Mucosa of rectum (tissue), 2 donors: ENCODE measurements around the gene MED9.
"Not testable (repeated sequence)": the region's sequence is repeated elsewhere in the genome, so short reads cannot be mapped to it uniquely, and the experiment has no call there.

Experiments
- H3K27ac ChIP-seq, 2 donors: one replicate each; pipeline ENCODE4 v1.7.0; 2013; ENCODE audit warnings: inconsistent platforms in 2 of 2, low read depth in 2 of 2, low read length in 2 of 2
- H3K27me3 ChIP-seq, 2 donors: one replicate each; pipeline ENCODE4 v1.7.0; 2013; ENCODE audit warnings: low read length in 2 of 2; ENCODE audit not compliant: control insufficient read depth in 2 of 2, insufficient read depth in 2 of 2
- H3K36me3 ChIP-seq, 2 donors: one replicate each; pipeline ENCODE4 v1.7.0; 2013; ENCODE audit warnings: low read length in 2 of 2; ENCODE audit not compliant: control insufficient read depth in 2 of 2, insufficient read depth in 2 of 2
- H3K4me1 ChIP-seq, 2 donors: one replicate each; pipeline ENCODE4 v1.7.0; 2013; ENCODE audit warnings: low read length in 2 of 2, mild to moderate bottlenecking in 1 of 2; ENCODE audit not compliant: control insufficient read depth in 2 of 2, insufficient read depth in 2 of 2
- H3K4me3 ChIP-seq, 2 donors: one replicate each; pipeline ENCODE4 v1.7.0; 2013; ENCODE audit warnings: low read length in 2 of 2
- H3K9ac ChIP-seq, 2 donors: one replicate each; pipeline ENCODE4 v1.7.0; 2013; ENCODE audit warnings: low read length in 2 of 2, low read depth in 1 of 2, mild to moderate bottlenecking in 1 of 2
- H3K9me3 ChIP-seq, 2 donors: one replicate each; pipeline ENCODE4 v1.7.0; 2013; ENCODE audit warnings: low read length in 2 of 2; ENCODE audit not compliant: control insufficient read depth in 2 of 2
- donor health status: healthy.
- donor health status: Normal muscosa, but diverticular disease.

Gene MED9, protein sequence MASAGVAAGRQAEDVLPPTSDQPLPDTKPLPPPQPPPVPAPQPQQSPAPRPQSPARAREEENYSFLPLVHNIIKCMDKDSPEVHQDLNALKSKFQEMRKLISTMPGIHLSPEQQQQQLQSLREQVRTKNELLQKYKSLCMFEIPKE

DNA sequence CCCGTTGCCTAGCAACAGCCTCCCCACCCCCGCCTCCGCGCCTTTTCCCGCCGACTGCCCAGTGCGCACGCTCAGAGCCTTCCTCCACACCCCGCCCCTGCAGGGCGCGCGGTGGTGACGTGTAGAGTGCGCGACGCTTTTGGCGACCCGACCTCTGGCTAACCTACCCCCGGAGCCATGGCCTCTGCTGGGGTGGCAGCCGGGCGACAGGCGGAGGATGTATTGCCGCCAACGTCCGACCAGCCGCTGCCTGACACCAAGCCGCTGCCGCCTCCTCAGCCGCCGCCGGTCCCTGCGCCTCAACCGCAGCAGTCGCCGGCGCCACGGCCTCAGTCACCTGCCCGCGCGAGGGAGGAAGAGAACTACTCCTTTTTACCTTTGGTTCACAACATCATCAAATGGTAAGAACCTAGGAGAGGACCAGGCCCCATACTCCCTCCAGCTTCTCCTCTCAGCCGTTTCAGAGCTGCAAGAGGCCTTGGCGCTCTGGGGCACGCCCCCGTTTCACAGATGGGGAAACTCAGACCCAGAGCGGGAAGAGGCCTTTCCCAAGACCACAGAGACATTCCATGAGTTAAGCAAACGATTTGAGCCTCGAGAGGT lies at the start of gene MED9:
TSS of gene MED9 (plus strand) at position 136 of the 603 bp plus-strand sequence. CDS start at position 178, 42 bp downstream.
- Histone ChIP-seq H3K27ac (peak within 1 kb of the TSS; percentile 94 to 96), H3K36me3 (peaks cover 0 to 5% of the 10 kb centered on the region in 2 donors), H3K4me1 (peaks cover 9 to 10% of the 10 kb centered on the region in 2 donors), H3K27me3 (no peaks in the 10 kb centered on the region), H3K9ac (peak within 1 kb of the TSS; percentile 96 to 99), H3K9me3 (no peaks in the 10 kb centered on the region), H3K4me3 (peak within 1 kb of the TSS; percentile 93 to 96)

DNA sequence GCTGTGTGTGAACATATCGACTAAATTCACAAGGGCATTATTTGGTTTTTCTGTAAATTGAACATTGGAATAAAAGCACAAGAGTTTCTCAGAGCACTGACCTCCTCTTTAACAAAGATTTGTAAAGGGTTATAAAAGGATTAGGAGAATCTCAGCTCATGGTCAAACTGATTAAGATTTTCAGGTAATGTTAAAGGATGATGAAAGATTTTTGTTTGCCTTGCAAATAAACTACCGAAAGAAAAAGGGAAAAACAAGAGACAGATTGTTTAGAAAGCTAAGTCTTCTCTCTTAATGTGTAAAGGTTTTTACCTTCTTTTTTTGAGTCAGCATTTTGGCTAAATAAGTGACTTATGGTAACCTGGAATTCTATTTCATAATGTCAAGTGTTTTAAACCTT lies 47.6 kb upstream of the MED9 start:
- Histone ChIP-seq H3K4me1 (no peaks in the 10 kb centered on the region), H3K27me3 (no peaks in the 10 kb centered on the region)

DNA sequence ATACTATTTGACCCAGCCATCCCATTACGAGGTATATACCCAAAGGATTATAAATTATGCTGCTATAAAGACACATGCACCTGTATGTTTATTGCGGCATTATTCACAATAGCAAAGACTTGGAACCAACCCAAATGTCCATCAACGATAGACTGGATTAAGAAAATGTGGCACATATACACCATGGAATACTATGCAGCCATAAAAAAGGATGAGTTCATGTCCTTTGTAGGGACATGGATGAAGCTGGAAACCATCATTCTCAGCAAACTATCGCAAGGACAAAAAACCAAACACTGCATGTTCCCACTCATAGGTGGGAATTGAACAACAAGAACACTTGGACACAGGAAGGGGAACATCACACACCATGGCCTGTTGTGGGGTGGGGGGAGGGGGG lies 45.9 kb upstream of the MED9 start:
- H3K36me3 ChIP-seq = not testable (repeated sequence)

More for the DNA sequence above, 47.6 kb upstream of the MED9 start:
- H3K9me3 ChIP-seq = no peaks in the 10 kb centered on the region
- no peak overlapping the region for H3K4me3 ChIP-seq
- H3K27ac ChIP-seq = no peak overlapping the region
- H3K9ac ChIP-seq = no peak overlapping the region
- H3K36me3 ChIP-seq = no peaks in the 10 kb centered on the region

GRCh38 chr17:17431605-17432004 lies 45.2 kb upstream of the MED9 start:
- Histone ChIP-seq H3K4me3 (no peak overlapping the region), H3K27me3 (no peaks in the 10 kb centered on the region), H3K27ac (no peak overlapping the region), H3K9ac (no peak overlapping the region), H3K36me3 (no peaks in the 10 kb centered on the region), H3K4me1 (no peaks in the 10 kb centered on the region), H3K9me3 (no peaks in the 10 kb centered on the region)

More for the DNA sequence above, 45.9 kb upstream of the MED9 start:
- not testable (repeated sequence) for H3K4me3 ChIP-seq, H3K9me3 ChIP-seq, H3K9ac ChIP-seq, H3K27me3 ChIP-seq, H3K4me1 ChIP-seq, H3K27ac ChIP-seq

DNA sequence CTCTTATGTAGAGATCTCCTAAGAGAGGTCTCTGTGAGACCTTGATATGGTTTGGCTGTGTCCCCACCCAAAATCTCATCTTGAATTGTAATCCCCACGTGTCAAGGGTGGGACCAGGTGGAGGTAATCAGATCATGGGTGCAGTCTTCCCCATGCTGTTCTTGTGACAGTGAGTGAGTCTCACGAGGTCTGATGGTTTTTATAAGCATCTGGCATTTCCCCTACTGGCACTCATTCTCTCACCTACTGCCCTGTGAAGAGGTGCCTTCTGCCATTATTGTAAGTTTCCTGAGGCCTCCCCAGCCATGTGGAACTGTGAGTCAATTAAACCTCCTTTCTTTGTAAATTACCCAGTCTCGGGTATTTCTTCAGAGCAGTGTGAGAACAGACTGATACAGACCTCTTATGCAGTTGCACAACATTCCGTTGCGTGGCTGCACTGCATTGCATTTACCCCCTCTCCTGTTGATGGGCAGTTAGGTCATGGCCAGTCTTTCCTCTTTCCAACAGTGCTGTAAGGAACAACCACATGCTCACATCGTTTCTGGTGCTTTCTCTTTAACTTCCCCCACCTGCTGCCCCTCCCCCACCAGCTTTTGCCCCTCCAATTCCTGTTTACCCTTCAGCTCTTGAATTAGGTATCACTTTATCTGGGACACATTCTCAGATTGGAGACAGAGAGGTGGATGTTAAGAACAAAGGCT lies 43.6 kb upstream of the MED9 start:
- Histone ChIP-seq H3K9ac (no peak overlapping the region), H3K36me3 (no peaks in the 10 kb centered on the region), H3K27me3 (no peaks in the 10 kb centered on the region), H3K4me1 (no peaks in the 10 kb centered on the region), H3K27ac (no peak overlapping the region), H3K9me3 (no peaks in the 10 kb centered on the region), H3K4me3 (no peak overlapping the region)

GRCh38 chr17:17434477-17434876 lies 42.3 kb upstream of the MED9 start:
- no peaks in the 10 kb centered on the region for H3K36me3 ChIP-seq

DNA sequence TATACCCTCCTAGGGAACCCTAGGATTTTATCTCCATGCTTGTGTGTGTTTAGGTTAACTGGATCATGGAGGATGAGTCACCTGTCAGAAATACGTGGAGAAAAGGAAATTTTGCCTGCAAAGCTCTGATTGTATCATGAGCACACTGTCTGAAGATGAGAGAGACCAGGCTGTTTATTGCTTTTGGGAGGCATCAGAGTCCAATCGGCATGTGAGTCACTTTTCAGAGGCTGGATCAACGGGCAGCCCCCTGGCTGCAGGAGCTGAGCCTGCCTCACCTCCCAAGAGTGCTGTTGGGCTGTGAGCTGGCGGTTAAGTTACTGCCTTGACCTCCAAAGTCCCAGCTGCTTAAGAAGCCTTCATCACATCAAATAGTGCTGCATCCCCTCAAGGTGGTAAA lies 41.5 kb upstream of the MED9 start:
- Histone ChIP-seq H3K36me3 (no peaks in the 10 kb centered on the region), H3K4me1 (no peaks in the 10 kb centered on the region), H3K27ac (no peak overlapping the region), H3K9me3 (no peaks in the 10 kb centered on the region), H3K4me3 (no peak overlapping the region), H3K9ac (no peak overlapping the region), H3K27me3 (no peaks in the 10 kb centered on the region)

More at GRCh38 chr17:17434477-17434876, 42.3 kb upstream of the MED9 start:
- H3K27me3 ChIP-seq = no peaks in the 10 kb centered on the region
- no peaks in the 10 kb centered on the region for H3K9me3 ChIP-seq
- no peak overlapping the region for H3K27ac ChIP-seq
- H3K4me3 ChIP-seq = no peak overlapping the region
- no peak overlapping the region for H3K9ac ChIP-seq
- H3K4me1 ChIP-seq = no peaks in the 10 kb centered on the region

DNA sequence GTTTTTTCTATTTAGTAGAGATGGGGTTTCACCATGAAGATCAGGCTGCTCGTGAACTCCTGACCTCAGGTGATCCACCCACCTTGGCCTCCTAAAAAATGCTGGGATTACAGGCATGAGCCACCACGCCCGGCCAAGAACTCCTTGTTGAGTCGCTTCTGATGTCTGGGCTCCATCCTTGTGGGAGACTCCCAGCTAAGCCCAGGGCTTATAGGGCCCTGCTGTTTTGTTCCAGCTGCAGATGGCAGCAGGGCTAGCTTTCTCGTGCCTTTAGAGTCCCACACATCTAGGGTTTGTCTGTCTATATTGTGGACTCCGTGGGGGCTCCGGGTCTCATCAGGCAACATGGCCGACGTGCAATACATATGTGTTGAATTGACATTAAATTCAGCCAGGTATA lies 39.3 kb upstream of the MED9 start:
- no peak overlapping the region for H3K9ac ChIP-seq
- no peak overlapping the region for H3K27ac ChIP-seq
- no peak overlapping the region for H3K4me3 ChIP-seq
- no peaks in the 10 kb centered on the region for H3K9me3 ChIP-seq
- H3K4me1 ChIP-seq = peaks cover 0 to 3% of the 10 kb centered on the region in 2 donors
- no peaks in the 10 kb centered on the region for H3K36me3 ChIP-seq
- no peaks in the 10 kb centered on the region for H3K27me3 ChIP-seq

DNA sequence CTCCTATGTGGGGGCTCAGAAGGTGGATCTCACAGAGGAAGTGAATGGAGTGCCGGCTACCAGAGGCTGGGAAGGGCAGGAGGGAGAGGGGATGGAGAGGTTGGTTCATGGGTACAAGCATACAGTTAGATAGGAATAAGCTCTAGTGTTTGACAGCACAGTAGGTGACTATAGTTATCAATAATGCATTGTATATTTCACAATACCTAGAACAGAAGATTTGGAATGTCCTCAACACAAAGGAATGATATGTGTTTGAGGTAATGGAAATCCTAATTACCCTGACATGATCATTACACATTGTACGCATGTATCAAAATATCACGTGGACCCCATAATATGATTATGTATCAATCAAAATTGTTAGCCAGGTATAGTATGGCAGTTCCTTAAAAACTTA lies 38.9 kb upstream of the MED9 start:
- peaks cover 0 to 3% of the 10 kb centered on the region in 2 donors for H3K4me1 ChIP-seq

DNA sequence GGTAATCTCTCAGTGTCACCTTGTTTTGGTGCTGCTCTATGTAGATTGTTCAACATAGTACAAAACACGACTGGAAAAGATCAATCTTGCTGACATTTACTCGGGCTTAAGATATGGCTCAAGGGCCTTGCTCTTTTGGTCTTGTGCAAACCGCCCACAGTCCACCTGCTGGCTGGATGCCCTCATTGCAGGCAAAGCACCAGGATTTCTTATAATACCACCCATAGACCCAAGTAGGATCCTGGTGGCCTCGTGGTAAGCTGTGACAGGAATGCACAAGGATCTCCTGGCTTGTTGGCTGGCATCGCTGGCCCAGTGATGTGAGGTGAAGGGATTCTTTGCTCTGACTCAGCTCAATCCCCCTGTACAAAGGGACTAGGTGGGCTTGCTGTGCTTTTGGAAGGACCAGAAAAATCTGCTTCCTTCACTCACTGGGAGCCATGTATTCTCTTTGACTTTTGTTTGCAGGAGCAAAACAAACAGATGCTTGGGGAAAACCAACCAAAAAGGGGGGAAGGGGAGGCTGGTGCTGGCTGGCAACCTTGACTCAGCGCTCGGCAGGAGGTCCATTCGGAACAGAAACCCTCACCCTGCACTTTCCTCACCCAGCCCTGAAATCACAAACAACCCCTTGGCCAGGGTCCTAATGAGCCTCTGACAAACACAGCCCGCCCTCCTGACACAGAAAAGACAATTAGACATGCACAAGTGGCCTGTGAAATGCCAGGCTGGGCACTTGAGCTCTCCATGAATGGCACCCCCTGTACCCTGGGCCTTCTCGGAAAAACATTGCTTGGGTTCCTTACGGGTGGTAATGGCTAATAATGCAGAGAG lies 36.6 kb upstream of the MED9 start:
- H3K27ac ChIP-seq = no peak overlapping the region
- no peak overlapping the region for H3K4me3 ChIP-seq

More for the DNA sequence above, 38.9 kb upstream of the MED9 start:
- Histone ChIP-seq H3K9me3 (no peaks in the 10 kb centered on the region), H3K27me3 (no peaks in the 10 kb centered on the region), H3K27ac (no peak overlapping the region), H3K36me3 (no peaks in the 10 kb centered on the region), H3K9ac (no peak overlapping the region), H3K4me3 (no peak overlapping the region)

More for the DNA sequence above, 36.6 kb upstream of the MED9 start:
- H3K36me3 ChIP-seq = no peaks in the 10 kb centered on the region
- H3K27me3 ChIP-seq = peaks cover 0 to under 1% of the 10 kb centered on the region in 2 donors
- no peaks in the 10 kb centered on the region for H3K9me3 ChIP-seq
- no peak overlapping the region for H3K9ac ChIP-seq
- peaks cover 0 to 3% of the 10 kb centered on the region in 2 donors for H3K4me1 ChIP-seq
